ENCODE data around the gene HMGCS2. TPM values are rescaled to one million over a fixed set of nuclear protein-coding genes. Genes with fewer than 3 reads are reported as not detected.
A peak's percentile ranks its signal among the peaks of the same experiment; 100 is the strongest.

HMGCS2 gene
- total RNA-seq, 4 donors from 2014 or later, result not detected

DNA sequence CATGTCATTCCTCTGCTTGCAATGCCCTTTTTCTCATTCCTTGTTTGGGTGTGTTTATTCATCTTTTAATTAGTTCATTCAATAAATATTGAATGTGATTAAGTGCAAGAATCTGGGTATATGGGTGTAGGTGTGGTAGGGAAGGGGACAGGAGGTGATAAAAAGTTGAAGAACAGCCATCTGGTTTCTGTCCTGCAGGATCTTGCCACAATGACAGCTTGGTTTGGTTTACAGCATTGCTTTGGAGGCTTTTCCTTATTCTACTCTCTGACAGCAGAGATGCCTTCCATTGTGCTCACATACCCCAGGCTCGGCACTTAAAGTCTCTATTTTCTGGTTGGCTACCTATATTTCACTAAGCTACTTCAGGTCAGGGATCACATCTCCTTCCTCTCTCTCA lies 45.6 kb upstream of the HMGCS2 start:
- no peak for DNase-seq (ENCODE audit: low spot score in 2 of 2)
- Histone ChIP-seq H3K9me3 (no peaks in the 10 kb centered on the region), H3K4me1 (no peaks in the 10 kb centered on the region), H3K36me3 (no peaks in the 10 kb centered on the region), H3K27me3 (peaks cover 0 to 4% of the 10 kb centered on the region in 2 donors), H3K4me3 (no peak overlapping the region), H3K27ac (no peak overlapping the region)
- TF ChIP-seq CTCF (IDR thresholded peaks at IDR 0.05), result no peak
- TF ChIP-seq POLR2A (IDR thresholded peaks at IDR 0.05), result no peak
- TF ChIP-seq EP300 (IDR thresholded peaks at IDR 0.05), result no peak
- 64 to 82% methylated on average over 1 of the region's 1 CpG for WGBS, 2 donors

DNA sequence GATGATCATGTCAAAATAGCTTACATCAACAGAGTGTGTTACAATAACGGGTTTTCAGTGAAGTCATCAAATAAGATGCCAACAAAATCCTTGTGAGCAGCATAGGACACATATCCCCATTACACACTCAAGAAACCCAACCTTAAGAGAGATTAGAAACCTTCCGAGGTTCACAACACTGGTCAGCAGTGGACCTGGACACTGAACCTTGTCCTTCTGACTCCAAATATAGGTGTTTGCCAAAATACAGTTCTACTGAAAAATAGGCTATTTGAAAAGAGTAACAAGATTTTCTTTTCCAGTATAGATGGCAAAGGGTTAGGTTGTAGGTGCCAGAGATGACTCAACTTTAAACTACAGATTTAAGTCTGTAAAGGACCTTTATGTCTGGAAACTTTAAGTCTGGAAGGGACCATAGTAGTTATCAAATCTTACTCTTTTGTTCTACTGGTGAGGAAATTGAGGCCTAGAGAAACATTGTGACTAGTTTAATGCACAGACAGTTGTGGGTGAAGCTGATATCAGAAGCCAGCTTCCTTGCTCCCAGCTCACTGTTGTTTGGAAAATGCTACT lies 43.4 kb upstream of the HMGCS2 start:
- peaks cover 0 to 4% of the 10 kb centered on the region in 2 donors for H3K27me3 ChIP-seq
- H3K9me3 ChIP-seq, result no peaks in the 10 kb centered on the region
- H3K4me1 ChIP-seq, result peaks cover 0 to 3% (median 0%) of the 10 kb centered on the region in 4 donors
- H3K4me3 ChIP-seq, result no peak overlapping the region
- TF ChIP-seq CTCF (IDR thresholded peaks at IDR 0.05), result no peak
- no peak for TF ChIP-seq EP300 (IDR thresholded peaks at IDR 0.05)
- TF ChIP-seq POLR2A (IDR thresholded peaks at IDR 0.05), result no peak
- no peak overlapping the region for H3K27ac ChIP-seq
- 83 to 84% methylated on average over 2 of the region's 2 CpGs for WGBS, 2 donors
- DNase-seq (ENCODE audit: low spot score in 2 of 2), result no peak
- no peaks in the 10 kb centered on the region for H3K36me3 ChIP-seq

- H3K27ac ChIP-seq, result no peak within 1 kb of the TSS
- DNase-seq (ENCODE audit: low spot score in 2 of 2), result no peak
- no peak within 1 kb of the TSS for H3K4me3 ChIP-seq
- H3K9me3 ChIP-seq, result no peaks in the 10 kb centered on the region
- H3K27me3 ChIP-seq, result peaks cover 0 to 4% of the 10 kb centered on the region in 2 donors
- peaks cover 0 to 3% (median 0%) of the 10 kb centered on the region in 4 donors for H3K4me1 ChIP-seq
- TF ChIP-seq POLR2A (IDR thresholded peaks at IDR 0.05) (no peak), CTCF (IDR thresholded peaks at IDR 0.05) (no peak), EP300 (IDR thresholded peaks at IDR 0.05) (no peak)
- 86 to 88% methylated on average over 7 of the region's 7 CpGs for WGBS, 2 donors
- H3K36me3 ChIP-seq, result no peaks in the 10 kb centered on the region
These were observed 42.7 kb upstream of the HMGCS2 start, which contains the start of gene REG4 for GRCh38 chr1:119811387-119811786. TSS of gene REG4 (minus strand) at chr1:119811460. CDS start at chr1:119808769, 2,691 bp downstream.

- 1 to 5% methylated on average over 6 of the region's 6 CpGs for WGBS, 2 donors
- peak; percentile 40 to 61 for DNase-seq (ENCODE audit: low spot score in 2 of 2)
- H3K27me3 ChIP-seq, result no peaks in the 10 kb centered on the region
- H3K4me3 ChIP-seq, result no peak overlapping the region
- H3K4me1 ChIP-seq, result peaks cover 0 to 3% (median 0%) of the 10 kb centered on the region in 4 donors
- H3K36me3 ChIP-seq, result no peaks in the 10 kb centered on the region
- no peaks in the 10 kb centered on the region for H3K9me3 ChIP-seq
- no peak overlapping the region for H3K27ac ChIP-seq
- TF ChIP-seq POLR2A (IDR thresholded peaks at IDR 0.05) (no peak), CTCF (IDR thresholded peaks at IDR 0.05) (peak; percentile 61 to 91 (median 82))
These were observed 40.4 kb upstream of the HMGCS2 start for GRCh38 chr1:119808972-119809550.

GRCh38 chr1:119808491-119808890 lies 39.8 kb upstream of the HMGCS2 start:
- TF ChIP-seq EP300 (IDR thresholded peaks at IDR 0.05), result no peak
- H3K27me3 ChIP-seq, result no peaks in the 10 kb centered on the region
- H3K4me1 ChIP-seq, result peaks cover 0 to 3% (median 0%) of the 10 kb centered on the region in 4 donors
- no peak for DNase-seq (ENCODE audit: low spot score in 2 of 2)
- WGBS, 2 donors, result 45 to 48% methylated on average over 3 of the region's 3 CpGs
- H3K9me3 ChIP-seq, result no peaks in the 10 kb centered on the region
- no peaks in the 10 kb centered on the region for H3K36me3 ChIP-seq
- no peak overlapping the region for H3K27ac ChIP-seq
- no peak overlapping the region for H3K4me3 ChIP-seq

Measured in tibial nerve (tissue), 4 donors.